Uterus (tissue), 4 donors: ENCODE data around the gene XIRP2. TPM values are rescaled to one million over a fixed set of nuclear protein-coding genes. Genes with fewer than 3 reads are reported as not detected.

Experiments
- DNase-seq, 2 donors: peaks; one replicate each; pipeline ENCODE4 v3.0.0-alpha.2; 2019 to 2020
- H3K27ac ChIP-seq, 2 donors: fragments of 200-600 bp; sonication (generic); 1 replicate in 1 of 2; 2 replicates in 1 of 2; pipeline ENCODE4 v1.5.1; 2016 to 2018
- H3K27me3 ChIP-seq, 2 donors: fragments of 200-600 bp; sonication (generic); one replicate each; pipeline ENCODE4 v1.5.1; 2018 to 2019; ENCODE audit warnings: control low read depth in 1 of 2
- H3K36me3 ChIP-seq, 2 donors: fragments of 200-600 bp; sonication (generic); one replicate each; pipeline ENCODE4 v1.5.1; 2019; ENCODE audit warnings: control low read depth in 1 of 2
- H3K4me1 ChIP-seq, 2 donors: fragments of 200-600 bp; sonication (generic); one replicate each; pipeline ENCODE4 v1.5.1; 2018 to 2019; ENCODE audit warnings: control low read depth in 1 of 2
- H3K4me3 ChIP-seq, 2 donors: fragments of 200-600 bp; sonication (generic); 1 replicate in 1 of 2; 2 replicates in 1 of 2; pipeline ENCODE4 v1.5.1; 2018 to 2019; ENCODE audit warnings: mild to moderate bottlenecking in 1 of 2
- H3K9me3 ChIP-seq, 2 donors: fragments of 200-600 bp; sonication (generic); one replicate each; pipeline ENCODE4 v1.5.1; 2019; ENCODE audit warnings: control low read depth in 1 of 2
- POLR2A ChIP-seq, 2 donors: fragments of 450-650 bp; IDR thresholded peaks; one replicate each; pipeline ENCODE4 v1.6.1; 2016; ENCODE audit warnings: antibody characterized with exemption in 2 of 2, mild to moderate bottlenecking in 1 of 2, moderate library complexity in 1 of 2
- intact Hi-C: fragments of 100-400 bp; cut with DNase I; formaldehyde crosslinking; loops from one replicate; pipeline ENCODE4 v1.15.1; 2023; ENCODE audit warnings: low total_unique reads
- total RNA-seq, 4 donors: library from RNA; depleted of rRNA in 3 of 4; stranded (reverse); fragments of >200 nt in 3 of 4; gene quantifications; one replicate each; pipeline versions ENCODE4 v1.1.0 to v1.2.4, GENCODE V29; 2014 to 2023
- TF ChIP-seq, protein P1 (sequence below), 4 experiments: fragments of 200-600 bp in 2 of 4; fragments of 450-650 bp in 2 of 4; sonication (generic) in 2 of 4; IDR thresholded peaks; one replicate each; pipeline ENCODE4 v1.5.1; 2016 to 2019; ENCODE audit warnings: antibody characterized with exemption in 4 of 4, mild to moderate bottlenecking in 2 of 4, moderate library complexity in 1 of 4
- donor health status: DM: yes; HTN: yes; CAD: no.

XIRP2 gene
- total RNA-seq, 4 donors from 2014 or later: 0.49 to 0.55 TPM; not detected in 2

DNA sequence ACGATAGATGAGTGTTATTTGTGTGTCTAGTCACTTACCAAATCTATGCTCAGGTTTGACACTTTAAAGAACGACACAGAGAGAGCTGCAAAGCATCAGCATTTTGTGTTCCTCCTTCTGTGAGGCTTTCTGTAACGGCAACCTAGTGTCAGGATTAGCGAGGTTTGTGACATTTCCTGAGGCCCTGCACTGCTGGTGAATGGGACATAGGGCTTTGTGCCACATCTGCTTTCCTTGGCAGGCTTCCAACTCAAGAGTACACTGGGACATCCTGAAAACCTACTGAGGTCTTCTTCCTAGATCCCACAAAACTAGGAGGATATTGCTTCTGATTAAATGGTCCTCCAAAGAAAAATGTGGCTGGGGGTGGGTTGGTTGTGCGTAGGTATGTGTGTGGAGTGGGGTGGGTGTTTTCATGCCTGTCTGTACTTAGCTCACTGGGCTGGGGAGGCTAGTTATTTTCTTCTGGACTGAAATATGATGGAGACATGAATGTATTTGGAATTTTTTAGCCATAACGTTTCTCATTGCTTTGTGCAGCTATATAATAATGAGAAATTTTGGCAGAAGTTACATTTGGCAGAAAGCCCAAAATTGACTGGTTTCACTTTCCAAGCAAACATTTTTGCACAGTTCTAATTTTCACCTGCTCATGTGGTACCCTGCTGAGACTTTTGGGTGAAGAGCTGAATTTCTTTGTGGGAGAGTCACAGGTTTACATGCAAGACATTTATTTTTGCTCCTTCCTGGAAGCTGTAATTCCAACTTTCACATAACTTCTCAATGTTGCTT is 308.4 kb downstream of the XIRP2 start:
- intact Hi-C loops: no loop called here

DNA sequence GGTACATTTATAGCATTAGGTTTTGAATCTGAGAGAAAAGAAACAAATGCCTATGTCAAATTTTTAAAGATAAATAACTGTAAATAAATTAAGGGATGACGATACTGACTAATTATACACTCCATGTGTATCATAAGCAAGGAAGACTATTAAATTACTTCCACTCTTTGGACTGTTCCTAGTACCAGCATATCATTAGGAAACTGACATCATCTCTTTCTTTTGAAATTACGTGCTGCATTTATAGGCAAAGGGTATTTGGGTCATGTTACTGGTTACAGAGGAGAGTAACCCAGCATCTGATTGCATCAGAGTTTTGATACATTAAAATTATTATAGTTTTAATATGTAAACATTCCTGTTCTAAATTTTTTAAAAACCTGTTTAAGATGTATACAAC is 309.7 kb downstream of the XIRP2 start:
- intact Hi-C loops: no loop called here
- no peak for DNase-seq
- H3K4me1 ChIP-seq: no peaks in the 10 kb centered on the region
- no peak overlapping the region for H3K27ac ChIP-seq
- no peaks in the 10 kb centered on the region for H3K9me3 ChIP-seq
- H3K4me3 ChIP-seq: no peak overlapping the region
- TF ChIP-seq, protein P1, sequence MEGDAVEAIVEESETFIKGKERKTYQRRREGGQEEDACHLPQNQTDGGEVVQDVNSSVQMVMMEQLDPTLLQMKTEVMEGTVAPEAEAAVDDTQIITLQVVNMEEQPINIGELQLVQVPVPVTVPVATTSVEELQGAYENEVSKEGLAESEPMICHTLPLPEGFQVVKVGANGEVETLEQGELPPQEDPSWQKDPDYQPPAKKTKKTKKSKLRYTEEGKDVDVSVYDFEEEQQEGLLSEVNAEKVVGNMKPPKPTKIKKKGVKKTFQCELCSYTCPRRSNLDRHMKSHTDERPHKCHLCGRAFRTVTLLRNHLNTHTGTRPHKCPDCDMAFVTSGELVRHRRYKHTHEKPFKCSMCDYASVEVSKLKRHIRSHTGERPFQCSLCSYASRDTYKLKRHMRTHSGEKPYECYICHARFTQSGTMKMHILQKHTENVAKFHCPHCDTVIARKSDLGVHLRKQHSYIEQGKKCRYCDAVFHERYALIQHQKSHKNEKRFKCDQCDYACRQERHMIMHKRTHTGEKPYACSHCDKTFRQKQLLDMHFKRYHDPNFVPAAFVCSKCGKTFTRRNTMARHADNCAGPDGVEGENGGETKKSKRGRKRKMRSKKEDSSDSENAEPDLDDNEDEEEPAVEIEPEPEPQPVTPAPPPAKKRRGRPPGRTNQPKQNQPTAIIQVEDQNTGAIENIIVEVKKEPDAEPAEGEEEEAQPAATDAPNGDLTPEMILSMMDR (IDR thresholded peaks at IDR 0.05): no peak
- no peak for TF ChIP-seq POLR2A (IDR thresholded peaks at IDR 0.05)
- no peaks in the 10 kb centered on the region for H3K27me3 ChIP-seq
- no peaks in the 10 kb centered on the region for H3K36me3 ChIP-seq

More for the DNA sequence above, 308.4 kb downstream of the XIRP2 start:
- no peak overlapping the region for H3K4me3 ChIP-seq
- no peak for TF ChIP-seq POLR2A (IDR thresholded peaks at IDR 0.05)
- TF ChIP-seq, protein P1 (IDR thresholded peaks at IDR 0.05): no peak
- H3K27ac ChIP-seq: no peak overlapping the region
- no peaks in the 10 kb centered on the region for H3K9me3 ChIP-seq
- H3K27me3 ChIP-seq: no peaks in the 10 kb centered on the region
- H3K4me1 ChIP-seq: no peaks in the 10 kb centered on the region
- no peak for DNase-seq
- H3K36me3 ChIP-seq: no peaks in the 10 kb centered on the region

DNA sequence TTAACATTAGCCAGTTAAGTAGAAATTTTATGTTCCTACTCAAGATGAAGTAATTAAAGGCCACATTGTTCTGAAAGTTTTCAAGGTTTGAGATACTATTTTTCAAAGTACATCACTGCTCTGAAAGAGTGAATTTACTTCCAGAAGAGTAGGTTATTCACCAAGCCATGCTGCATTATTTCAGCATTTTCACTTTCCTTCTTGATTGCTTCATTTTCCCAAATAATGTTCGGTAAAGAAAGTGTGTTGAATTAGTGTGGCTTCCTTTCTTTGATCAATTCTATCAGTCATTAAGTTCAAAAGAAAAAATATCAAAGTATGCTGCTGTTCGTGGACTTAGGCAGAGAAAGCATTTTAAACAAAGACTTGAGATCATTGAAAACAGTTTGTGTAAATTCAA is 310.3 kb downstream of the XIRP2 start:
- intact Hi-C loops: no loop called here
- no peak overlapping the region for H3K4me3 ChIP-seq
- H3K27me3 ChIP-seq: no peaks in the 10 kb centered on the region

DNA sequence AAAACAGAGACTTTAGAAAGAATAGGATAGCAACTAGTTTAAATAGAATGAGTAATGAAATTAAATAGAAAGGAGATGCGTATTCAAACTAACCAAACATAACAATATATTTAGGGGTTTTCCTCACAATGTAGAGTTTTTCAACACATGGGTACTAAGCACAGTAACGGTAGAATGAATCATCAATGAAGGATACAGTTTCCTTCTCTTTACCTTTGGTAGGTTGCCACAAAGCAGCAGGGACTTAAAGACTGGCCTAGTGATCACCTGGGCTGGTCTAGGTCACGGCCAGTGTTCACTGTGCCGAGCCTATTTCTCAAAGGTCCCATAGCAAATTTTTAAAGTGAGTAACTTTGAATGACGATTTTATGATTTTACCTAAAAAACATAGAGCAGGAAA is 311.7 kb downstream of the XIRP2 start:
- Histone ChIP-seq H3K27ac (no peak overlapping the region), H3K9me3 (no peaks in the 10 kb centered on the region), H3K27me3 (no peaks in the 10 kb centered on the region), H3K36me3 (no peaks in the 10 kb centered on the region), H3K4me3 (no peak overlapping the region), H3K4me1 (no peaks in the 10 kb centered on the region)
- DNase-seq: no peak
- TF ChIP-seq, protein P1 (IDR thresholded peaks at IDR 0.05): no peak
- TF ChIP-seq POLR2A (IDR thresholded peaks at IDR 0.05): no peak
- intact Hi-C loops: no loop called here

More for the DNA sequence above, 310.3 kb downstream of the XIRP2 start:
- no peaks in the 10 kb centered on the region for H3K4me1 ChIP-seq
- H3K36me3 ChIP-seq: no peaks in the 10 kb centered on the region
- no peak for DNase-seq
- H3K9me3 ChIP-seq: no peaks in the 10 kb centered on the region
- H3K27ac ChIP-seq: no peak overlapping the region
- TF ChIP-seq, protein P1 (IDR thresholded peaks at IDR 0.05): no peak
- no peak for TF ChIP-seq POLR2A (IDR thresholded peaks at IDR 0.05)

DNA sequence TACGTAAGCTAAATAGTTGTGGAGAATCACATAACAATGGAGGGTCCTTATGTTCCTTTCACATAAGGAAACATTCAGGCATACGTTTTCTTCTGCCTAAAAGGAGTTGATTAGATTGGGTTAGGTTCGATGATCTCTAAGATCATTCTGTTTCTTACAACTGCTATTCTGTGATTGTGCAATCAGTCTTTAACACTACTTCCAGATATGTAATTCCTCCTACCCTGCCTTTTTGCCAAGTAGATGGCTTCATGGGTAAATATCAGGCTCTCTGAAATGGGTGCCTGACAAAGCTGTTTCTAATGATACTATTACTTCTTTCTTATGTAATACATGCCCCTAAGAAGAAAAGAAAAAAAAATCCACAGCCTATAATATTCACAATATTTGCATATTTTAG is 321.5 kb downstream of the XIRP2 start:
- H3K36me3 ChIP-seq: no peaks in the 10 kb centered on the region
- no peaks in the 10 kb centered on the region for H3K9me3 ChIP-seq
- no peak overlapping the region for H3K27ac ChIP-seq
- H3K27me3 ChIP-seq: no peaks in the 10 kb centered on the region
- TF ChIP-seq, protein P1 (IDR thresholded peaks at IDR 0.05): no peak
- no peak for TF ChIP-seq POLR2A (IDR thresholded peaks at IDR 0.05)
- intact Hi-C loops: no loop called here
- DNase-seq: no peak
- H3K4me1 ChIP-seq: no peaks in the 10 kb centered on the region
- no peak overlapping the region for H3K4me3 ChIP-seq
